K562 (cell line): Measurements from ENCODE around the gene TNIK.

Experiments used
- BHLHE40 ChIP-seq: IDR thresholded peaks from 2 replicates; pipeline ENCODE4 v1.6.1; 2011; ENCODE audit warnings: low read length, improper control_type of control experiment
- BRF1 ChIP-seq: IDR thresholded peaks from 3 replicates; pipeline ENCODE4 v1.6.1; 2011; ENCODE audit warnings: borderline replicate concordance, mild to moderate bottlenecking; ENCODE audit not compliant: insufficient read length; ENCODE audit errors: extremely low read depth
- EZH2 ChIP-seq: IDR thresholded peaks from 2 replicates; pipeline ENCODE4 v1.6.1; 2012; ENCODE audit warnings: low read depth, mild to moderate bottlenecking, inconsistent platforms, low read length, borderline replicate concordance
- FOSL1 ChIP-seq: fragments of 200-800 bp; sonication (Bioruptor generic); conservative IDR thresholded peaks from 2 replicates; pipeline ENCODE4 v1.6.1; 2016; ENCODE audit warnings: missing genetic modification characterization, missing compliant biosample characterization
- NR2C2 ChIP-seq, 2 experiments: fragments of 200-800 bp in 1 of 2; sonication (Bioruptor generic) in 1 of 2; sonication (generic) in 1 of 2; formaldehyde crosslinking in 1 of 2; IDR thresholded peaks; 2 replicates each; pipeline versions ENCODE4 v1.6.1 to v1.8.0; 2016 to 2022; ENCODE audit warnings: mild to moderate bottlenecking in 1 of 2, missing compliant biosample characterization in 1 of 2, missing genetic modification characterization in 1 of 2, missing genetic modification reagents in 1 of 2
- NR3C1 ChIP-seq: sonication (generic); formaldehyde crosslinking; IDR thresholded peaks from 2 replicates; pipeline ENCODE4 v1.8.1; 2022; ENCODE audit warnings: missing genetic modification reagents
- SPI1 ChIP-seq: IDR thresholded peaks from 2 replicates; pipeline ENCODE4 v1.6.1; 2011; ENCODE audit warnings: low read depth, low read length, control low read depth, borderline replicate concordance
- TF ChIP-seq, protein P1 (sequence below): fragments of 250-450 bp; sonication (Bioruptor Pico); IDR thresholded peaks from 2 replicates; pipeline ENCODE4 v1.5.0; 2021
- TF ChIP-seq, protein P2 (sequence below): fragments of 450-650 bp; IDR thresholded peaks from 2 replicates; pipeline ENCODE4 v1.6.1; 2017; ENCODE audit warnings: antibody characterized with exemption, mild to moderate bottlenecking
- TF ChIP-seq, protein P3 (sequence below): fragments of 450-650 bp; IDR thresholded peaks from 2 replicates; pipeline ENCODE4 v1.6.1; 2018; ENCODE audit warnings: mild to moderate bottlenecking, low read depth; ENCODE audit not compliant: partially characterized antibody

DNA sequence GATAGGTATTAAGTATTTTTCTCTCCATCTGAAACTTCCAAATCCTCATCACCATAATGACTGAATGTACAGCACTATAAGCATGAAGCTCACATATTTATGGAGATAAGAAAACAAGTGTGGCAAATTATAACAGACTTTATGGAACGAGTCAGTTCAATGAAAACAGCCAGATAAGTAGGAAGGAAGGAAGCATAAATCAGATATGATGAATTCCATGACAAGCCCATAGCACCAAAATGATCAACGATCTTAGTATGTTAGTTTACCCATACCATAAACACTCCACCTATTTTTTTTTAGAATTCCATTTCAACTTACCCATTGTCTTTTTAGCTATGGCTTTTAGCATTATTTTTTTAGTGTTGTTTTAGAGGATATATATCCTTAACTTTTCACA lies 169.5 kb downstream of the TNIK start:
- TF ChIP-seq, protein P1, sequence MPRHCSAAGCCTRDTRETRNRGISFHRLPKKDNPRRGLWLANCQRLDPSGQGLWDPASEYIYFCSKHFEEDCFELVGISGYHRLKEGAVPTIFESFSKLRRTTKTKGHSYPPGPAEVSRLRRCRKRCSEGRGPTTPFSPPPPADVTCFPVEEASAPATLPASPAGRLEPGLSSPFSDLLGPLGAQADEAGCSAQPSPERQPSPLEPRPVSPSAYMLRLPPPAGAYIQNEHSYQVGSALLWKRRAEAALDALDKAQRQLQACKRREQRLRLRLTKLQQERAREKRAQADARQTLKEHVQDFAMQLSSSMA, result no peak
- TF ChIP-seq FOSL1 (tag) (no peak), BHLHE40 (no peak), SPI1 (no peak), EZH2 (no peak), NR3C1 (CRISPR knock-in tag) (no peak), NR2C2 (CRISPR knock-in tag; IDR thresholded peaks at IDR 0.05) (no peak), NR2C2 (tag; IDR thresholded peaks at IDR 0.05) (no peak), BRF1 (no peak)
- TF ChIP-seq, protein P2, sequence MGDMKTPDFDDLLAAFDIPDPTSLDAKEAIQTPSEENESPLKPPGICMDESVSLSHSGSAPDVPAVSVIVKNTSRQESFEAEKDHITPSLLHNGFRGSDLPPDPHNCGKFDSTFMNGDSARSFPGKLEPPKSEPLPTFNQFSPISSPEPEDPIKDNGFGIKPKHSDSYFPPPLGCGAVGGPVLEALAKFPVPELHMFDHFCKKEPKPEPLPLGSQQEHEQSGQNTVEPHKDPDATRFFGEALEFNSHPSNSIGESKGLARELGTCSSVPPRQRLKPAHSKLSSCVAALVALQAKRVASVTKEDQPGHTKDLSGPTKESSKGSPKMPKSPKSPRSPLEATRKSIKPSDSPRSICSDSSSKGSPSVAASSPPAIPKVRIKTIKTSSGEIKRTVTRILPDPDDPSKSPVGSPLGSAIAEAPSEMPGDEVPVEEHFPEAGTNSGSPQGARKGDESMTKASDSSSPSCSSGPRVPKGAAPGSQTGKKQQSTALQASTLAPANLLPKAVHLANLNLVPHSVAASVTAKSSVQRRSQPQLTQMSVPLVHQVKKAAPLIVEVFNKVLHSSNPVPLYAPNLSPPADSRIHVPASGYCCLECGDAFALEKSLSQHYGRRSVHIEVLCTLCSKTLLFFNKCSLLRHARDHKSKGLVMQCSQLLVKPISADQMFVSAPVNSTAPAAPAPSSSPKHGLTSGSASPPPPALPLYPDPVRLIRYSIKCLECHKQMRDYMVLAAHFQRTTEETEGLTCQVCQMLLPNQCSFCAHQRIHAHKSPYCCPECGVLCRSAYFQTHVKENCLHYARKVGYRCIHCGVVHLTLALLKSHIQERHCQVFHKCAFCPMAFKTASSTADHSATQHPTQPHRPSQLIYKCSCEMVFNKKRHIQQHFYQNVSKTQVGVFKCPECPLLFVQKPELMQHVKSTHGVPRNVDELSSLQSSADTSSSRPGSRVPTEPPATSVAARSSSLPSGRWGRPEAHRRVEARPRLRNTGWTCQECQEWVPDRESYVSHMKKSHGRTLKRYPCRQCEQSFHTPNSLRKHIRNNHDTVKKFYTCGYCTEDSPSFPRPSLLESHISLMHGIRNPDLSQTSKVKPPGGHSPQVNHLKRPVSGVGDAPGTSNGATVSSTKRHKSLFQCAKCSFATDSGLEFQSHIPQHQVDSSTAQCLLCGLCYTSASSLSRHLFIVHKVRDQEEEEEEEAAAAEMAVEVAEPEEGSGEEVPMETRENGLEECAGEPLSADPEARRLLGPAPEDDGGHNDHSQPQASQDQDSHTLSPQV, result no peak
- TF ChIP-seq, protein P3, sequence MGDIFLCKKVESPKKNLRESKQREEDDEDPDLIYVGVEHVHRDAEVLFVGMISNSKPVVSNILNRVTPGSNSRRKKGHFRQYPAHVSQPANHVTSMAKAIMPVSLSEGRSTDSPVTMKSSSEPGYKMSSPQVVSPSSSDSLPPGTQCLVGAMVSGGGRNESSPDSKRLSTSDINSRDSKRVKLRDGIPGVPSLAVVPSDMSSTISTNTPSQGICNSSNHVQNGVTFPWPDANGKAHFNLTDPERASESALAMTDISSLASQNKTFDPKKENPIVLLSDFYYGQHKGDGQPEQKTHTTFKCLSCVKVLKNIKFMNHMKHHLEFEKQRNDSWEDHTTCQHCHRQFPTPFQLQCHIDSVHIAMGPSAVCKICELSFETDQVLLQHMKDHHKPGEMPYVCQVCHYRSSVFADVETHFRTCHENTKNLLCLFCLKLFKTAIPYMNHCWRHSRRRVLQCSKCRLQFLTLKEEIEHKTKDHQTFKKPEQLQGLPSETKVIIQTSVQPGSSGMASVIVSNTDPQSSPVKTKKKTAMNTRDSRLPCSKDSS, result no peak
